Gastrocnemius medialis (tissue), 4 donors: ENCODE results near the gene RMC1. TPM values are rescaled to one million over a fixed set of nuclear protein-coding genes. Genes with fewer than 3 reads are reported as not detected.
A peak's percentile ranks its signal among the peaks of the same experiment; 100 is the strongest.

ENCODE experiments used
- ATAC-seq, 2 donors: fragments of 150-250 bp; one replicate each; pipeline ENCODE4 v1.9.1; 2016
- DNase-seq, 2 donors: peaks; one replicate each; pipeline ENCODE4 v3.0.0-alpha.2; 2019
- H3K27ac ChIP-seq, 4 donors: fragments of 200-600 bp; sonication (generic); 1 replicate in 1 of 4; 2 replicates in 3 of 4; pipeline ENCODE4 v1.5.1; 2016 to 2018; ENCODE audit warnings: mild to moderate bottlenecking in 2 of 4, moderate library complexity in 1 of 4
- H3K27me3 ChIP-seq, 3 donors: fragments of 200-600 bp; sonication (generic) in 2 of 3; 1 replicate in 1 of 3; 2 replicates in 2 of 3; pipeline versions ENCODE4 v1.5.1 to v1.6.0; 2016 to 2019; ENCODE audit warnings: mild to moderate bottlenecking in 1 of 3, moderate library complexity in 1 of 3
- H3K36me3 ChIP-seq, 2 donors: fragments of 200-600 bp; sonication (generic) in 1 of 2; one replicate each; pipeline ENCODE4 v1.5.1; 2017 to 2018
- H3K4me1 ChIP-seq, 2 donors: fragments of 200-600 bp; sonication (generic) in 1 of 2; one replicate each; pipeline ENCODE4 v1.5.1; 2016 to 2017; ENCODE audit warnings: mild to moderate bottlenecking in 2 of 2
- H3K4me3 ChIP-seq, 4 donors: fragments of 200-600 bp; sonication (generic) in 3 of 4; 1 replicate in 1 of 4; 2 replicates in 3 of 4; pipeline ENCODE4 v1.5.1; 2016 to 2019; ENCODE audit warnings: mild to moderate bottlenecking in 2 of 4
- H3K9me3 ChIP-seq, 3 donors: fragments of 200-600 bp; sonication (generic) in 2 of 3; 1 replicate in 1 of 3; 2 replicates in 2 of 3; pipeline ENCODE4 v1.5.1; 2016 to 2019
- POLR2A ChIP-seq, 2 donors: fragments of 450-650 bp; IDR thresholded peaks; one replicate each; pipeline ENCODE4 v1.6.1; 2017; ENCODE audit warnings: antibody characterized with exemption in 2 of 2, mild to moderate bottlenecking in 2 of 2, moderate library complexity in 2 of 2
- in situ Hi-C, 4 donors: fragments of 200-750 bp; cut with MboI; loops; one replicate each; pipeline versions ENCODE4 v1.15.0 to v1.8.0; 2017; ENCODE audit warnings: low sequenced_read_pairs in 4 of 4
- intact Hi-C: fragments of 100-400 bp; cut with DNase I; formaldehyde crosslinking; loops from one replicate; pipeline ENCODE4 v1.15.1; 2023; ENCODE audit warnings: low total_unique reads
- total RNA-seq, 4 donors: library from RNA; depleted of rRNA; stranded (reverse); fragments of >200 nt; gene quantifications; one replicate each; pipeline versions ENCODE4 v1.1.0 to v1.2.3, GENCODE V29; 2016
- TF ChIP-seq, protein P1 (sequence below), 5 experiments: fragments of 450-650 bp in 3 of 5; fragments of 200-600 bp in 2 of 5; sonication (generic) in 2 of 5; IDR thresholded peaks in 4 of 5; conservative IDR thresholded peaks in 1 of 5; 1 replicate in 4 of 5; 2 replicates in 1 of 5; pipeline ENCODE4 v1.5.1; 2016 to 2019; ENCODE audit warnings: antibody characterized with exemption in 5 of 5, mild to moderate bottlenecking in 3 of 5, moderate library complexity in 3 of 5

The RMC1 gene
- total RNA-seq, 4 donors from 2014 or later, result 20.1 to 27.3 (median 25.2) TPM

DNA sequence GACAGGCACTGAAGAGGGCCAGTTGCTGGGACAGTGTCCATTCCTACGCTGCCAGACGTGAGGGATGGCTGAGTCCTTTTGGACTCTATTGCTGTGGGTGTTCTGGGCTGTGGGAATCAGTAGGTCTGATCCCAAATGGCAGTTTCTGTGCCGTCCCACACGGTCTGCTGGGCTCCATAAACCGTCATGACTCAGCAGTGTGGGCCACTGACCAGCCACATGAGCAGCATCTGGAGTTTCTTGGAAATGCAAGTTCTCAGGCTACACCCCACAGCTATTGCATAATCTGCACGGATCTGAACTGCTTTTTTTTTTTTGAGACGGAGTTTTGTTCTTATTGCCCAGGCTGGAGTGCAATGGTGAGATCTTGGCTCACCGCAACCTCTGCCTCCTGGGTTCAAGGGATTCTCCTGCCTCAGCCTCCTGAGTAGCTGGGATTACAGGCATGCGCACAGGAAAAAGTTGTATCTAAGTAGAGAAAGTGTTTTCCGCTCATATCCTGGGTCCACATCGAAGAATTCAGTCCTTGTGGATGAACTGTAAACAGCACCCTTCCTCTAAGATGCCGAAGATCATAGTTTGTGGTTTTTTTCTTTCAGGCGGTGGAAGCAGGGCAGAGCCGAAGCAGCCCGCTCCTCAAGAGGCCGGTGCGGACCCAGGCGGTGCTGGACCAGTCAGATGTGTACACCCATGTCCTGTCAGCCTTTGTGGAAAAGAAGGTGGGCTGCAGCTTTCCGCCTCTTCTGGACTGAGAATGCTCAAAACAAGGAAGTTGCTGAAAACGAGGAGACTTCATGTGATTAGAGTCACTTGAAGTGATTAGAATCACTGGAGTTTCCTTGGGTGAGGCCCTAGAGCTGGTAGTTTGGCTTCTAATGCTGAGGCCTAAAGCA lies 25.5 kb downstream of the RMC1 start:
- H3K27me3 ChIP-seq, result no peaks in the 10 kb centered on the region
- peak overlapping the region; percentile 13 to 53 (median 37) for H3K27ac ChIP-seq
- H3K9me3 ChIP-seq, result no peaks in the 10 kb centered on the region
- H3K4me3 ChIP-seq, result no peak overlapping the region
- H3K4me1 ChIP-seq, result peaks cover 0 to 7% of the 10 kb centered on the region in 2 donors
- peaks cover 0 to 93% of the 10 kb centered on the region in 2 donors for H3K36me3 ChIP-seq
- TF ChIP-seq, protein P1, sequence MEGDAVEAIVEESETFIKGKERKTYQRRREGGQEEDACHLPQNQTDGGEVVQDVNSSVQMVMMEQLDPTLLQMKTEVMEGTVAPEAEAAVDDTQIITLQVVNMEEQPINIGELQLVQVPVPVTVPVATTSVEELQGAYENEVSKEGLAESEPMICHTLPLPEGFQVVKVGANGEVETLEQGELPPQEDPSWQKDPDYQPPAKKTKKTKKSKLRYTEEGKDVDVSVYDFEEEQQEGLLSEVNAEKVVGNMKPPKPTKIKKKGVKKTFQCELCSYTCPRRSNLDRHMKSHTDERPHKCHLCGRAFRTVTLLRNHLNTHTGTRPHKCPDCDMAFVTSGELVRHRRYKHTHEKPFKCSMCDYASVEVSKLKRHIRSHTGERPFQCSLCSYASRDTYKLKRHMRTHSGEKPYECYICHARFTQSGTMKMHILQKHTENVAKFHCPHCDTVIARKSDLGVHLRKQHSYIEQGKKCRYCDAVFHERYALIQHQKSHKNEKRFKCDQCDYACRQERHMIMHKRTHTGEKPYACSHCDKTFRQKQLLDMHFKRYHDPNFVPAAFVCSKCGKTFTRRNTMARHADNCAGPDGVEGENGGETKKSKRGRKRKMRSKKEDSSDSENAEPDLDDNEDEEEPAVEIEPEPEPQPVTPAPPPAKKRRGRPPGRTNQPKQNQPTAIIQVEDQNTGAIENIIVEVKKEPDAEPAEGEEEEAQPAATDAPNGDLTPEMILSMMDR (IDR thresholded peaks at IDR 0.05 in 4 of 5, conservative IDR thresholded peaks at IDR 0.05 in 1 of 5), result no peak
- no peak for TF ChIP-seq POLR2A (IDR thresholded peaks at IDR 0.05)
- in situ Hi-C loops, result no loop called here
- intact Hi-C loops, result no loop called here
- ATAC-seq, result peak; percentile 64 to 75
- peak in 1 of 2 donors; percentile 60 for DNase-seq

DNA sequence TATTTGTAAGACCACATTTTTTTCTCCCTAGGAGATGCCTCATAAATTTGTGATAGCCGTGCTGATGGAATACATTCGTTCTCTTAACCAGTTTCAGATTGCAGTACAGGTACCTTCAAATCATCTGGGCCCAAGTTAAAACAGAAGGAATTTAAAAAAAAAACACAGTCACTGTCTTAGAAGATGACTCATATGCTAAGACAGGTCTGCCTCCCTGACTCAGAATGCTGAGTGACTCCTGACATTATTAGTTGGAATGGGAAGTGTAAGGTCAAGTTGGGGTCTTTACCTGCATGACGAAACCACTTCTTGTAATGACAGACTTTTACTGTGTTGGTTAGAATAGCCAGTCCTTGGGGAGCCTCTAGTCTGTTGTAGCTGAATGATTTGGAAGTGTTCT lies 26.3 kb downstream of the RMC1 start:
- Histone ChIP-seq H3K27me3 (no peaks in the 10 kb centered on the region), H3K36me3 (peaks cover 0 to 93% of the 10 kb centered on the region in 2 donors), H3K27ac (peak overlapping the region in 1 of 4 donors; percentile 53), H3K9me3 (no peaks in the 10 kb centered on the region), H3K4me1 (peaks cover 0 to 7% of the 10 kb centered on the region in 2 donors), H3K4me3 (no peak overlapping the region)
- in situ Hi-C loops, result no loop called here
- ATAC-seq (no peak), DNase-seq (no peak)
- TF ChIP-seq POLR2A (IDR thresholded peaks at IDR 0.05), result no peak
- TF ChIP-seq, protein P1 (IDR thresholded peaks at IDR 0.05 in 4 of 5, conservative IDR thresholded peaks at IDR 0.05 in 1 of 5), result no peak
- intact Hi-C loops, result no loop called here

DNA sequence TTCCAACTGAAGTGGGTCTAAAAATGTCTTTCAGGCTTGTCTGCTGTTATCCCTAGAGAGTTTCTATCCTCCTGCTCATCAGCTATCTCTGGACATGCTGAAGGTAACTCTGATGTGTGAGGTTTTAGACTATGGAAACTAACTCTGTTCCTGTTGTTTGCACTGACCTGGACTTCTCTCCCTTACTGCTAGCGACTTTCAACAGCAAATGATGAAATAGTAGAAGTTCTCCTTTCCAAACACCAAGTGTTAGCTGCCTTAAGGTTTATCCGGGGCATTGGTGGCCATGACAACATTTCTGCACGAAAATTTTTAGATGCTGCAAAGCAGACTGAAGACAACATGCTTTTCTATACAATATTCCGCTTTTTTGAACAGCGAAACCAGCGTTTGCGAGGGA lies 26.9 kb downstream of the RMC1 start:
- Histone ChIP-seq H3K27me3 (no peaks in the 10 kb centered on the region), H3K4me1 (peaks cover 0 to 7% of the 10 kb centered on the region in 2 donors), H3K9me3 (no peaks in the 10 kb centered on the region), H3K36me3 (peaks cover 0 to 97% of the 10 kb centered on the region in 2 donors), H3K27ac (no peak overlapping the region), H3K4me3 (no peak overlapping the region)
- no peak for TF ChIP-seq POLR2A (IDR thresholded peaks at IDR 0.05)
- TF ChIP-seq, protein P1 (IDR thresholded peaks at IDR 0.05 in 4 of 5, conservative IDR thresholded peaks at IDR 0.05 in 1 of 5), result no peak
- in situ Hi-C loops, result no loop called here
- intact Hi-C loops, result no loop called here
- ATAC-seq (no peak), DNase-seq (no peak)

GRCh38 chr18:23531912-23532311 lies 28.6 kb downstream of the RMC1 start:
- Histone ChIP-seq H3K4me3 (no peak overlapping the region), H3K9me3 (no peaks in the 10 kb centered on the region), H3K4me1 (peaks cover 0 to 7% of the 10 kb centered on the region in 2 donors), H3K27me3 (no peaks in the 10 kb centered on the region), H3K27ac (no peak overlapping the region), H3K36me3 (peaks cover 0 to 97% of the 10 kb centered on the region in 2 donors)
- in situ Hi-C loops, result no loop called here
- DNase-seq (no peak), ATAC-seq (no peak)
- TF ChIP-seq, protein P1 (IDR thresholded peaks at IDR 0.05 in 4 of 5, conservative IDR thresholded peaks at IDR 0.05 in 1 of 5), result no peak
- TF ChIP-seq POLR2A (IDR thresholded peaks at IDR 0.05), result no peak
- intact Hi-C loops, result no loop called here
